K562 (cell line): ENCODE results near the gene HELZ. TPM values are rescaled to one million over a fixed set of nuclear protein-coding genes. Genes with fewer than 3 reads are reported as not detected.

Source experiments
- ATAC-seq: fragments of 200-7000 bp; cut with Tn5 transposase; 3 replicates; pipeline ENCODE4 v1.9.1; 2020; ENCODE audit warnings: moderate library complexity
- BruUV-seq: library from RNA; stranded (reverse); fragments of 400-500 nt; replicated peaks from 2 replicates; lab custom pipeline; 2021; lab: Mats Ljungman, UMichigan
- CTCF ChIA-PET: fragments of 300-600 bp; formaldehyde crosslinking; extraction: SDS; loops from one replicate; lab custom pipeline; 2021; ENCODE audit warnings: low intra/inter-chr PET ratio; lab: Yijun Ruan, JAX
- POLR2A ChIA-PET: fragments of 300-600, 350-650 bp; sonication (Branson Sonifier 250); formaldehyde crosslinking; extraction: SDS; loops from one replicate; lab custom pipeline; 2021; ENCODE audit warnings: antibody characterized with exemption, inconsistent platforms; lab: Yijun Ruan, JAX
- DNase-seq, 4 experiments: peaks; one replicate each; pipeline versions ENCODE4 v3.0.0 to v3.0.0-alpha.2; 2011 to 2018; ENCODE audit warnings: low spot score in 3 of 4, mixed read lengths in 3 of 4; ENCODE audit errors: extremely low read depth in 1 of 4
- FAIRE-seq: peaks from 2 replicates; lab custom pipeline; 2011; peaks lifted over from hg19 to GRCh38; lab: Jason Lieb, UNC
- H2AFZ ChIP-seq: 2 replicates; pipeline ENCODE4 v1.6.0; 2011; ENCODE audit warnings: low read depth, low read length, control low read depth, inconsistent platforms
- H3K27ac ChIP-seq: fragments of 200-600 bp; 3 replicates; pipeline ENCODE4 v1.8.0; 2011; ENCODE audit warnings: low read depth, mild to moderate bottlenecking, control low read depth, inconsistent platforms, low read length, moderate library complexity, mixed read lengths; ENCODE audit errors: extremely low read depth
- H3K27me3 ChIP-seq, 2 experiments: fragments of 300-600 bp in 1 of 2; 2 replicates in 1 of 2; 3 replicates in 1 of 2; pipeline versions ENCODE4 v1.6.0 to v1.8.0; 2011; ENCODE audit warnings: inconsistent platforms in 2 of 2, low read length in 2 of 2, mild to moderate bottlenecking in 1 of 2, mixed read lengths in 1 of 2, moderate library complexity in 1 of 2; ENCODE audit not compliant: control insufficient read depth in 2 of 2, insufficient read depth in 2 of 2
- H3K36me3 ChIP-seq: fragments of 300-600 bp; 3 replicates; pipeline ENCODE4 v1.8.0; 2011; ENCODE audit warnings: mild to moderate bottlenecking, low read length, inconsistent platforms; ENCODE audit not compliant: control insufficient read depth, insufficient read depth
- H3K4me1 ChIP-seq, 2 experiments: fragments of 200-600 bp in 1 of 2; replicated peaks in 1 of 2; 2 replicates in 1 of 2; 3 replicates in 1 of 2; pipeline versions ENCODE4 v1.5.1 to v1.8.0; 2011; ENCODE audit warnings: inconsistent platforms in 2 of 2, low read length in 2 of 2, mild to moderate bottlenecking in 1 of 2, mixed read lengths in 1 of 2, moderate library complexity in 1 of 2; ENCODE audit not compliant: control insufficient read depth in 2 of 2, insufficient read depth in 2 of 2
- H3K4me2 ChIP-seq: 2 replicates; pipeline ENCODE4 v1.6.1; 2011; ENCODE audit warnings: low read length, control low read depth, inconsistent platforms, mixed read lengths; ENCODE audit not compliant: insufficient read depth
- H3K4me3 ChIP-seq: fragments of 200-600 bp; sonication (generic), shearing (Covaris generic); 2 replicates; pipeline ENCODE4 v1.5.1; 2016; ENCODE audit warnings: control low read depth, inconsistent platforms
- H3K79me2 ChIP-seq: fragments of 200-600 bp; 3 replicates; pipeline ENCODE4 v1.8.0; 2011; ENCODE audit warnings: low read length, inconsistent platforms; ENCODE audit not compliant: control insufficient read depth, insufficient read depth
- H3K9ac ChIP-seq, 2 experiments: 2 replicates each; pipeline versions ENCODE4 v1.6.0 to v1.6.1; 2011; ENCODE audit warnings: low read depth in 2 of 2, low read length in 2 of 2, control low read depth in 1 of 2, inconsistent platforms in 1 of 2, mild to moderate bottlenecking in 1 of 2, mixed read lengths in 1 of 2; ENCODE audit not compliant: insufficient read depth in 1 of 2
- H3K9me1 ChIP-seq: one replicate; pipeline ENCODE4 v1.6.0; 2011; ENCODE audit warnings: inconsistent platforms, mild to moderate bottlenecking, low read length, moderate library complexity; ENCODE audit not compliant: control insufficient read depth, insufficient read depth
- H3K9me3 ChIP-seq: replicated peaks from 2 replicates; pipeline ENCODE4 v1.5.1; 2011; ENCODE audit warnings: low read depth, low read length, inconsistent platforms; ENCODE audit not compliant: control insufficient read depth, insufficient read depth
- H4K20me1 ChIP-seq: replicated peaks from 2 replicates; pipeline ENCODE4 v1.6.1; 2011; ENCODE audit warnings: low read length, inconsistent platforms, mixed read lengths; ENCODE audit not compliant: control insufficient read depth, insufficient read depth
- CEBPG ChIP-seq, 3 experiments: fragments of 200-800 bp in 1 of 3; sonication (Bioruptor generic) in 1 of 3; sonication (generic) in 1 of 3; formaldehyde crosslinking in 1 of 3; IDR thresholded peaks in 2 of 3; conservative IDR thresholded peaks in 1 of 3; 2 replicates each; pipeline versions ENCODE4 v1.6.1 to v1.8.0; 2016 to 2022; ENCODE audit warnings: missing compliant biosample characterization in 2 of 3, missing genetic modification characterization in 2 of 3, mild to moderate bottlenecking in 1 of 3, missing genetic modification reagents in 1 of 3
- EHMT2 ChIP-seq: fragments of 450-650 bp; IDR thresholded peaks from 2 replicates; pipeline ENCODE4 v1.6.1; 2018; ENCODE audit warnings: antibody characterized with exemption
- SMARCC2 ChIP-seq: fragments of 450-650 bp; IDR thresholded peaks from 2 replicates; pipeline ENCODE4 v1.6.1; 2017; ENCODE audit warnings: antibody characterized with exemption, moderate library complexity, mild to moderate bottlenecking, low read depth
- TCFL5 ChIP-seq: fragments of 250-450 bp; sonication (Bioruptor Pico); conservative IDR thresholded peaks from 2 replicates; pipeline ENCODE4 v1.6.1; 2021; ENCODE audit warnings: mild to moderate bottlenecking, moderate library complexity, matching md5 sums
- ZNF274 ChIP-seq: IDR thresholded peaks from 2 replicates; pipeline ENCODE4 v1.6.1; 2011; ENCODE audit warnings: low read depth, mild to moderate bottlenecking, low read length, moderate library complexity, borderline replicate concordance
- WGBS: fragments of 100-300 bp; shearing (Covaris generic); methylation state at CpG from one replicate; pipeline ENCODE4 v1.1.6; 2016; ENCODE audit warnings: low coverage, mixed read lengths; ENCODE audit not compliant: insufficient coverage; ENCODE audit errors: missing lambda C conversion rate; 5-methylcytosine and 5-hydroxymethylcytosine counted together
- in situ Hi-C: fragments of 300-500 bp; cut with MboI; formaldehyde crosslinking; loops from 4 replicates; pipeline ENCODE4 v1.15.0; 2018; ENCODE audit warnings: inconsistent platforms, mixed read lengths
- intact Hi-C: fragments of 100-400 bp; cut with micrococcal nuclease; formaldehyde crosslinking; loops from 2 replicates; pipeline ENCODE4 v1.14.2; 2022
- polyA plus RNA-seq, 8 experiments: library from polyadenylated mRNA; depleted of rRNA in 4 of 8; stranded (reverse) in 5 of 8; unstranded in 3 of 8; fragments of >200 nt; fragmentation: Nextera tagmentation in 2 of 8; fragmentation: Illumina TruSeq in 1 of 8; extraction: Ambion mirVana in 2 of 8; extraction: Trizol in 1 of 8; gene quantifications; 2 replicates each; pipeline versions ENCODE4 v1.2.1 to v1.2.3, GENCODE V29; 2011 to 2014; ENCODE audit warnings: inconsistent platforms in 1 of 8, missing spikeins in 1 of 8
- total RNA-seq, 7 experiments: library from RNA; depleted of rRNA in 6 of 7; stranded (reverse); fragments of >200 nt in 6 of 7; fragmentation: Illumina TruSeq in 2 of 7; extraction: Trizol in 2 of 7; gene quantifications; 2 replicates each; pipeline versions ENCODE4 v1.2.1 to v1.2.3, GENCODE V29; 2011 to 2021; ENCODE audit warnings: low replicate concordance in 1 of 7
- TF ChIP-seq, protein P1 (sequence below): fragments of 450-650 bp; IDR thresholded peaks from 2 replicates; pipeline ENCODE4 v1.6.1; 2017; ENCODE audit warnings: mild to moderate bottlenecking, moderate library complexity

The HELZ gene
- total and polyA plus RNA-seq, 9 of the 15 experiments (the other 6 are each of a cell fraction or from before 2014, with no cell fraction given): 5.2 to 39.8 (median 17.3) TPM

DNA sequence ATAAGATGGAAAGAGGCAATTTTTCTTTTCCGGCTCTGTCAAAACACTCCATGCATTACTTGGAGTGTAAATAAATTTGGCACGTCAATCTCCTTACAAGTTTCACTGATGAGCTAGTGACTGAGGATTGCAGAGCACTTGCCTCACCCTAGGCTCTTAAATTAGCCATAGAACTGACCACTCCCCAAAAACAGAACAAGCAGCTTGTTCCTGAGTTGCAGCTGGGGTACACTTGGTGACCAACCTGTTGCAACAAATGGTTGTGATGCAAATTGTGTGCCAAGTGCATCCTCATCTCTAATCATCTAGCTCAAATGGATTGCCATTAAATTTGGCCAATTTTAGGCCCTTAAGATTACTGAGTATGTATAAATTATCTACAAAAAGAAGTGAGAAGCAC lies 133.7 kb downstream of the HELZ start:
- no peak for TF ChIP-seq EHMT2
- no peak for TF ChIP-seq ZNF274
- TF ChIP-seq TCFL5 (CRISPR knock-in tag): no peak
- TF ChIP-seq, protein P1, sequence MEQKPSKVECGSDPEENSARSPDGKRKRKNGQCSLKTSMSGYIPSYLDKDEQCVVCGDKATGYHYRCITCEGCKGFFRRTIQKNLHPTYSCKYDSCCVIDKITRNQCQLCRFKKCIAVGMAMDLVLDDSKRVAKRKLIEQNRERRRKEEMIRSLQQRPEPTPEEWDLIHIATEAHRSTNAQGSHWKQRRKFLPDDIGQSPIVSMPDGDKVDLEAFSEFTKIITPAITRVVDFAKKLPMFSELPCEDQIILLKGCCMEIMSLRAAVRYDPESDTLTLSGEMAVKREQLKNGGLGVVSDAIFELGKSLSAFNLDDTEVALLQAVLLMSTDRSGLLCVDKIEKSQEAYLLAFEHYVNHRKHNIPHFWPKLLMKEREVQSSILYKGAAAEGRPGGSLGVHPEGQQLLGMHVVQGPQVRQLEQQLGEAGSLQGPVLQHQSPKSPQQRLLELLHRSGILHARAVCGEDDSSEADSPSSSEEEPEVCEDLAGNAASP: no peak
- no peak for TF ChIP-seq SMARCC2
- TF ChIP-seq CEBPG (CRISPR knock-in tag; IDR thresholded peaks at IDR 0.05): no peak
- TF ChIP-seq CEBPG (tag; conservative IDR thresholded peaks at IDR 0.05 in 1 of 2, IDR thresholded peaks at IDR 0.05 in 1 of 2): peak in 1 of 2 experiments; percentile 77; a peak in 2 of 4 replicates
- Histone ChIP-seq H3K4me2 (no peak overlapping the region), H3K27me3 (no peaks in the 10 kb centered on the region), H4K20me1 (no peaks in the 10 kb centered on the region), H3K36me3 (peaks cover 72% of the 10 kb centered on the region), H3K9me3 (no peaks in the 10 kb centered on the region), H3K27ac (no peak overlapping the region), H3K9me1 (no peaks in the 10 kb centered on the region), H3K4me3 (no peak overlapping the region), H2AFZ (no peak overlapping the region), H3K9ac (no peak overlapping the region), H3K79me2 (no peaks in the 10 kb centered on the region), H3K4me1 (peaks cover 0 to 17% of the 10 kb centered on the region in 2 experiments; a peak in 3 of 5 replicates)
- ChIA-PET CTCF (no interaction called here), POLR2A (interaction anchor here (0.8 to 1.4 kb wide), 3 partner anchors 8 to 21 kb away, joined by 3 to 4 read pairs (median 3); no protein-coding TSS in a partner anchor)
- DNase-seq (no peak), ATAC-seq (no peak; the same call in 2 of the 3 replicates), FAIRE-seq (no peak)
- 77% methylated on average over 2 of the region's 2 CpGs for WGBS
- intact Hi-C loops: no loop called here
- no TSS peak for BruUV-seq
- in situ Hi-C loops: no loop called here
